PC-3 (cell line): Measurements from ENCODE around the gene MORN1. TPM values are rescaled to one million over a fixed set of nuclear protein-coding genes. Genes with fewer than 3 reads are reported as not detected.
A peak's percentile ranks its signal among the peaks of the same experiment; 100 is the strongest.

Source experiments
- ATAC-seq: fragments of 200-7000 bp; cut with Tn5 transposase; 2 replicates; pipeline ENCODE4 v1.9.1; 2020; ENCODE audit warnings: mild to moderate bottlenecking, moderate library complexity
- BruUV-seq: library from RNA; stranded (reverse); fragments of 400-500 nt; replicated peaks from 2 replicates; lab custom pipeline; 2021; lab: Mats Ljungman, UMichigan
- CTCF ChIA-PET: fragments of 300-600 bp; sonication (Branson Sonifier 250); formaldehyde crosslinking; loops from one replicate; lab custom pipeline; 2022; ENCODE audit warnings: antibody characterized with exemption; lab: Charles Lee
- POLR2A ChIA-PET: fragments of 300-600 bp; sonication (Branson Sonifier 250); formaldehyde crosslinking; loops from one replicate; lab custom pipeline; 2022; ENCODE audit warnings: antibody characterized with exemption; ENCODE audit not compliant: unreplicated experiment; lab: Charles Lee
- DNase-seq: peaks from one replicate; pipeline ENCODE4 v3.0.0-alpha.2; 2015
- H2AFZ ChIP-seq: fragments of 300-600 bp; sonication (generic); 2 replicates; pipeline ENCODE4 v1.6.0; 2016; ENCODE audit warnings: antibody characterized with exemption, low read length
- H3F3A ChIP-seq: fragments of 300-600 bp; sonication (generic); one replicate; pipeline ENCODE4 v1.6.0; 2017; ENCODE audit warnings: antibody characterized with exemption, low read length, control low read depth, mild to moderate bottlenecking; ENCODE audit not compliant: unreplicated experiment
- H3K27ac ChIP-seq: fragments of 300-600 bp; sonication (generic); 2 replicates; pipeline ENCODE4 v1.5.1; 2016; ENCODE audit warnings: mild to moderate bottlenecking, low read length
- H3K27me3 ChIP-seq: fragments of 300-600 bp; sonication (generic); 2 replicates; pipeline ENCODE4 v1.6.1; 2016; ENCODE audit warnings: low read length, mixed read lengths
- H3K36me3 ChIP-seq: fragments of 300-600 bp; sonication (generic); 2 replicates; pipeline ENCODE4 v1.6.1; 2016; ENCODE audit warnings: low read depth, mixed run types, low read length, mixed read lengths
- H3K4me1 ChIP-seq: fragments of 300-600 bp; sonication (generic); 2 replicates; pipeline ENCODE4 v1.5.1; 2016; ENCODE audit warnings: low read length; ENCODE audit not compliant: insufficient read depth
- H3K4me2 ChIP-seq: fragments of 300-600 bp; sonication (generic); 2 replicates; pipeline ENCODE4 v1.6.0; 2016; ENCODE audit warnings: low read length
- H3K4me3 ChIP-seq: fragments of 300-600 bp; sonication (generic); 2 replicates; pipeline ENCODE4 v1.5.1; 2016; ENCODE audit warnings: mild to moderate bottlenecking, low read length, mixed read lengths
- H3K79me2 ChIP-seq: fragments of 300-600 bp; sonication (generic); 2 replicates; pipeline ENCODE4 v1.6.1; 2017; ENCODE audit warnings: low read length, mixed read lengths
- H3K9ac ChIP-seq: fragments of 300-600 bp; sonication (generic); 2 replicates; pipeline ENCODE4 v1.6.0; 2016; ENCODE audit warnings: mild to moderate bottlenecking, low read length
- H3K9me2 ChIP-seq: fragments of 300-600 bp; sonication (generic); replicated peaks from 2 replicates; pipeline ENCODE4 v1.6.1; 2016; ENCODE audit warnings: mixed run types, low read length, mixed read lengths
- H3K9me3 ChIP-seq: fragments of 300-600 bp; sonication (generic); 2 replicates; pipeline ENCODE4 v1.6.1; 2016; ENCODE audit warnings: low read length, mixed read lengths
- H4K20me1 ChIP-seq: fragments of 300-600 bp; sonication (generic); 2 replicates; pipeline ENCODE4 v1.6.1; 2016; ENCODE audit warnings: low read length, mixed read lengths
- CTCF ChIP-seq: fragments of 300-600 bp; sonication (generic); conservative IDR thresholded peaks from 2 replicates; pipeline ENCODE4 v1.5.1; 2017; ENCODE audit warnings: antibody characterized with exemption, low read depth, mild to moderate bottlenecking, low read length
- EZH2 ChIP-seq: fragments of 300-600 bp; sonication (generic); IDR thresholded peaks from one replicate; pipeline ENCODE4 v1.6.1; 2017; ENCODE audit warnings: antibody characterized with exemption, mild to moderate bottlenecking, low read length; ENCODE audit not compliant: unreplicated experiment
- EZH2phosphoT487 ChIP-seq: fragments of 300-600 bp; sonication (generic); IDR thresholded peaks from 2 replicates; pipeline ENCODE4 v1.6.1; 2018; ENCODE audit warnings: mild to moderate bottlenecking, antibody characterized with exemption, low read length, borderline replicate concordance
- intact Hi-C: fragments of 100-400 bp; cut with micrococcal nuclease; formaldehyde crosslinking; loops from 2 replicates; pipeline ENCODE4 v1.9.0; 2023
- total RNA-seq: library from RNA; depleted of rRNA; stranded (reverse); fragments of >200 nt; gene quantifications from 2 replicates; pipeline ENCODE4 v1.2.3, GENCODE V29; 2014

Gene MORN1
- total RNA-seq, 1 experiment from 2014 or later, result 11.2 TPM

- ChIA-PET CTCF (no interaction called here), POLR2A (no interaction called here)
Measured at GRCh38 chr1:2353551-2354438, 37.6 kb downstream of the MORN1 start.

GRCh38 chr1:2352897-2353550 lies 38.3 kb downstream of the MORN1 start:
- Histone ChIP-seq H3K9ac (no peak overlapping the region), H3K27ac (no peak overlapping the region), H3K27me3 (no peaks in the 10 kb centered on the region), H3K79me2 (no peaks in the 10 kb centered on the region), H3K4me3 (no peak overlapping the region), H3K36me3 (no peaks in the 10 kb centered on the region), H3F3A (no peaks in the 10 kb centered on the region), H3K4me1 (no peaks in the 10 kb centered on the region), H2AFZ (no peak overlapping the region), H3K9me2 (no peaks in the 10 kb centered on the region), H4K20me1 (no peaks in the 10 kb centered on the region), H3K4me2 (no peak overlapping the region), H3K9me3 (no peaks in the 10 kb centered on the region)
- DNase-seq (no peak), ATAC-seq (peak; percentile 7; the same call in 1 of the 2 replicates)
- TF ChIP-seq CTCF (no peak), EZH2phosphoT487 (no peak), EZH2 (no peak)
- intact Hi-C loops, result no loop called here
- ChIA-PET CTCF (no interaction called here), POLR2A (no interaction called here)
- no TSS peak for BruUV-seq

More at GRCh38 chr1:2353551-2354438, 37.6 kb downstream of the MORN1 start:
- Histone ChIP-seq H3K9ac (no peak overlapping the region), H3K4me3 (no peak overlapping the region), H3K79me2 (no peaks in the 10 kb centered on the region), H3K36me3 (no peaks in the 10 kb centered on the region), H3K4me2 (no peak overlapping the region), H4K20me1 (no peaks in the 10 kb centered on the region), H3K9me3 (no peaks in the 10 kb centered on the region), H3F3A (no peaks in the 10 kb centered on the region), H3K27ac (no peak overlapping the region), H2AFZ (no peak overlapping the region), H3K9me2 (no peaks in the 10 kb centered on the region), H3K4me1 (no peaks in the 10 kb centered on the region), H3K27me3 (no peaks in the 10 kb centered on the region)
- no TSS peak for BruUV-seq
- ATAC-seq (no peak), DNase-seq (no peak)
- intact Hi-C loops, result no loop called here
- TF ChIP-seq CTCF (no peak), EZH2phosphoT487 (no peak), EZH2 (no peak)
